ENCODE data around the gene TMED4. TPM values are rescaled to one million over a fixed set of nuclear protein-coding genes. Genes with fewer than 3 reads are reported as not detected.

The TMED4 gene
- total and polyA plus RNA-seq, 2 of the 13 experiments (the other 11 are each of a cell fraction or from before 2014, with no cell fraction given), result 81.4 to 109 TPM

GRCh38 chr7:44565097-44565794, 16.8 kb downstream of the TMED4 start (continued):
- TF ChIP-seq DDIT3 (CRISPR knock-in tag; IDR thresholded peaks at IDR 0.05), result no peak
- 0 out of 2 replicates have a peak, but pooled peaks have one; percentile 22 for TF ChIP-seq GATAD2A (CRISPR knock-in tag; IDR thresholded peaks at IDR 0.05)
- no peak for TF ChIP-seq SMAD1 (CRISPR knock-in tag; IDR thresholded peaks at IDR 0.05; ENCODE audit: borderline replicate concordance, low read depth)
- TF ChIP-seq ZNF780A (CRISPR knock-in tag; IDR thresholded peaks at IDR 0.05), result no peak
- no peak for TF ChIP-seq ZNF883 (CRISPR knock-in tag; IDR thresholded peaks at IDR 0.05; ENCODE audit: not compliant biosample characterization)
- TF ChIP-seq ZNF570 (CRISPR knock-in tag; IDR thresholded peaks at IDR 0.05; ENCODE audit: borderline replicate concordance), result no peak
- no peak for TF ChIP-seq ZNF652 (CRISPR knock-in tag; IDR thresholded peaks at IDR 0.05; ENCODE audit: borderline replicate concordance, low read depth)
- TF ChIP-seq NR1H2 (CRISPR knock-in tag; IDR thresholded peaks at IDR 0.05; ENCODE audit: borderline replicate concordance, low read depth), result no peak
- no peak for TF ChIP-seq ZNF484 (CRISPR knock-in tag; IDR thresholded peaks at IDR 0.05; ENCODE audit: borderline replicate concordance, low read depth)
- no peak for TF ChIP-seq YEATS2 (CRISPR knock-in tag; IDR thresholded peaks at IDR 0.05; ENCODE audit: borderline replicate concordance)
- no peak for TF ChIP-seq CSRNP2 (CRISPR knock-in tag; conservative IDR thresholded peaks at IDR 0.05; ENCODE audit: low read depth)
- peak; percentile 52; the same call in 1 of the 2 replicates for TF ChIP-seq KDM3A (CRISPR knock-in tag; IDR thresholded peaks at IDR 0.05; ENCODE audit: low read depth)
- TF ChIP-seq SNRNP70 (IDR thresholded peaks at IDR 0.05; ENCODE audit: low read depth, low read length), result no peak
- TF ChIP-seq PHF5A (CRISPR knock-in tag; IDR thresholded peaks at IDR 0.05; ENCODE audit: low read depth, unreplicated experiment), result peak; percentile 68
- TF ChIP-seq THAP9 (CRISPR knock-in tag; IDR thresholded peaks at IDR 0.05; ENCODE audit: borderline replicate concordance), result peak; percentile 5; the same call in 1 of the 2 replicates
- TF ChIP-seq ZZZ3 (CRISPR knock-in tag; IDR thresholded peaks at IDR 0.05; ENCODE audit: borderline replicate concordance), result no peak
- no peak for TF ChIP-seq ZNF609 (CRISPR knock-in tag; IDR thresholded peaks at IDR 0.05; ENCODE audit: borderline replicate concordance)
- no peak for TF ChIP-seq ZNF124 (CRISPR knock-in tag; IDR thresholded peaks at IDR 0.05)
- TF ChIP-seq ZNF772 (CRISPR knock-in tag; IDR thresholded peaks at IDR 0.05), result no peak
